ENCODE results near the gene GLIS1. TPM values are rescaled to one million over a fixed set of nuclear protein-coding genes. Genes with fewer than 3 reads are reported as not detected.

GLIS1 gene
- total and polyA plus RNA-seq, 2 donors (not counting 3 experiments of a cell fraction or from before 2014, with no cell fraction given) = not detected

DNA sequence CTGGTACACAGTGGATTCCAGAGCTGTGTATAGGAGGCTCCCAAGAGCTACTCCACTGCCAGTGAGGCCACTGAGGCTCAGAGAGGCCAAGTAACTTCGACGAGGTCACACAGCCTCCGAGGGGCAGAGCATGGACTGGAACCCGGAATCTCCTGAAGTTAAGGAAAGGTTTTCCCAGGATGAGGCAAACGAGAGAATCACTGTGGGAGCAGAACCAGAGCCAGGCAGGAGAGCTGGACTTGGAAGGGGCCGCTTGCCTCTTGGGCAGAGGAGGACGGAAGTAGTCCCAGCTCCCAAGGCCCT, 52.0 kb downstream of the GLIS1 start:
- Histone ChIP-seq H3K27ac (ENCODE audit: insufficient read depth, low read depth, low read length) (no peak overlapping the region), H3K4me1 (ENCODE audit: control insufficient read depth, extremely low read depth, insufficient read depth, low read length) (no peaks in the 10 kb centered on the region), H3K79me2 (ENCODE audit: control insufficient read depth, insufficient read depth, low read length) (no peaks in the 10 kb centered on the region), H3K4me2 (ENCODE audit: insufficient read depth, low read length) (no peak overlapping the region), H2AFZ (ENCODE audit: low read depth, low read length) (no peak overlapping the region), H3K27me3 (ENCODE audit: control insufficient read depth in 2 of 2, insufficient read depth in 2 of 2, low read length in 2 of 2) (peaks cover 30 to 39% of the 10 kb centered on the region in 2 experiments), H3K36me3 (ENCODE audit: control insufficient read depth in 2 of 2, extremely low read depth in 1 of 2, insufficient read depth in 2 of 2, low read length in 2 of 2) (no peaks in the 10 kb centered on the region), H4K20me1 (replicated peaks; ENCODE audit: control insufficient read depth, extremely low read depth, insufficient read depth, low read length) (no peaks in the 10 kb centered on the region), H3K4me3 (replicated peaks in 1 of 3; ENCODE audit: insufficient read depth in 1 of 3, low read depth in 1 of 3, low read length in 3 of 3) (no peak overlapping the region), H3K9me3 (replicated peaks; ENCODE audit: control insufficient read depth, insufficient read depth, low read length) (no peaks in the 10 kb centered on the region), H3K9ac (replicated peaks; ENCODE audit: extremely low read depth, insufficient read depth, low read length) (no peak overlapping the region), H3K9me1 (replicated peaks; ENCODE audit: control insufficient read depth, extremely low read depth, insufficient read depth, low read length) (no peaks in the 10 kb centered on the region)
- dilution Hi-C loops (cut with MboI; ENCODE audit: extremely low pct_ligation_motif_present, low sequenced_read_pairs) = no loop called here
- ChIA-PET CTCF (interaction anchor here (0.8 kb wide), 1 partner anchor 27 kb away, joined by 3 read pairs; no protein-coding TSS in a partner anchor), POLR2A (no interaction called here)
- DNase-seq (ENCODE audit: low read depth, low spot score) = no peak
- no peak for TF ChIP-seq EZH2 (IDR thresholded peaks at IDR 0.05; ENCODE audit: borderline replicate concordance, low read depth, low read length, severe bottlenecking)
- TF ChIP-seq POLR2A (IDR thresholded peaks at IDR 0.05; ENCODE audit: low read depth, low read length) = no peak
- TF ChIP-seq, protein P1, sequence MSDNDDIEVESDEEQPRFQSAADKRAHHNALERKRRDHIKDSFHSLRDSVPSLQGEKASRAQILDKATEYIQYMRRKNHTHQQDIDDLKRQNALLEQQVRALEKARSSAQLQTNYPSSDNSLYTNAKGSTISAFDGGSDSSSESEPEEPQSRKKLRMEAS (IDR thresholded peaks at IDR 0.05; ENCODE audit: insufficient read depth, insufficient read length) = no peak
- TF ChIP-seq FOS (IDR thresholded peaks at IDR 0.05; ENCODE audit: borderline replicate concordance, insufficient read depth, low read length) = no peak
- TF ChIP-seq GATA2 (IDR thresholded peaks at IDR 0.05; ENCODE audit: insufficient read depth, insufficient read length, low read depth, low read length) = no peak
- TF ChIP-seq POLR2AphosphoS5 (IDR thresholded peaks at IDR 0.05; ENCODE audit: insufficient read depth, low read depth, low read length) = no peak
- TF ChIP-seq, protein P2, sequence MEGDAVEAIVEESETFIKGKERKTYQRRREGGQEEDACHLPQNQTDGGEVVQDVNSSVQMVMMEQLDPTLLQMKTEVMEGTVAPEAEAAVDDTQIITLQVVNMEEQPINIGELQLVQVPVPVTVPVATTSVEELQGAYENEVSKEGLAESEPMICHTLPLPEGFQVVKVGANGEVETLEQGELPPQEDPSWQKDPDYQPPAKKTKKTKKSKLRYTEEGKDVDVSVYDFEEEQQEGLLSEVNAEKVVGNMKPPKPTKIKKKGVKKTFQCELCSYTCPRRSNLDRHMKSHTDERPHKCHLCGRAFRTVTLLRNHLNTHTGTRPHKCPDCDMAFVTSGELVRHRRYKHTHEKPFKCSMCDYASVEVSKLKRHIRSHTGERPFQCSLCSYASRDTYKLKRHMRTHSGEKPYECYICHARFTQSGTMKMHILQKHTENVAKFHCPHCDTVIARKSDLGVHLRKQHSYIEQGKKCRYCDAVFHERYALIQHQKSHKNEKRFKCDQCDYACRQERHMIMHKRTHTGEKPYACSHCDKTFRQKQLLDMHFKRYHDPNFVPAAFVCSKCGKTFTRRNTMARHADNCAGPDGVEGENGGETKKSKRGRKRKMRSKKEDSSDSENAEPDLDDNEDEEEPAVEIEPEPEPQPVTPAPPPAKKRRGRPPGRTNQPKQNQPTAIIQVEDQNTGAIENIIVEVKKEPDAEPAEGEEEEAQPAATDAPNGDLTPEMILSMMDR (IDR thresholded peaks at IDR 0.05; ENCODE audit: extremely low read depth in 1 of 2, insufficient read depth in 1 of 2, low read depth in 1 of 2, low read length in 2 of 2) = no peak
- no peak for TF ChIP-seq JUN (IDR thresholded peaks at IDR 0.05; ENCODE audit: borderline replicate concordance, insufficient read depth, insufficient read length, low read depth)
- intact Hi-C loops (cut with micrococcal nuclease) = no loop called here
- BruUV-seq (replicated peaks) = no TSS peak
- no peak for FAIRE-seq
